H9 (cell line): ENCODE results near the gene LRP5. TPM values are rescaled to one million over a fixed set of nuclear protein-coding genes. Genes with fewer than 3 reads are reported as not detected.

Source experiments
- DNase-seq: peaks from one replicate; pipeline ENCODE4 v3.0.0-alpha.2; 2017
- H2AFZ ChIP-seq: one replicate; pipeline ENCODE4 v1.6.1; 2013; ENCODE audit warnings: mild to moderate bottlenecking, low read length, control low read depth, moderate library complexity
- H2AK5ac ChIP-seq: 2 replicates; pipeline ENCODE4 v1.6.1; 2013; ENCODE audit warnings: low read length, control low read depth, mixed read lengths; ENCODE audit not compliant: insufficient read length
- H2BK120ac ChIP-seq: one replicate; pipeline ENCODE4 v1.6.1; 2013; ENCODE audit warnings: low read depth, mild to moderate bottlenecking, low read length, control low read depth, inconsistent platforms; ENCODE audit not compliant: poor library complexity, severe bottlenecking
- H2BK12ac ChIP-seq: 2 replicates; pipeline ENCODE4 v1.6.1; 2013; ENCODE audit warnings: low read length, control low read depth, mixed read lengths, low read depth; ENCODE audit not compliant: insufficient read length
- H2BK15ac ChIP-seq: 2 replicates; pipeline ENCODE4 v1.6.1; 2013; ENCODE audit warnings: low read depth, low read length, control low read depth
- H2BK20ac ChIP-seq: one replicate; pipeline ENCODE4 v1.6.1; 2013; ENCODE audit warnings: low read depth, mild to moderate bottlenecking, low read length, control low read depth, inconsistent platforms; ENCODE audit not compliant: poor library complexity, severe bottlenecking
- H2BK5ac ChIP-seq: 2 replicates; pipeline ENCODE4 v1.6.1; 2013; ENCODE audit warnings: low read length, control low read depth, mixed read lengths; ENCODE audit not compliant: insufficient read length
- H3K14ac ChIP-seq: 2 replicates; pipeline ENCODE4 v1.6.1; 2013; ENCODE audit warnings: low read length, control low read depth; ENCODE audit not compliant: insufficient read depth
- H3K18ac ChIP-seq: 2 replicates; pipeline ENCODE4 v1.6.1; 2013; ENCODE audit warnings: low read depth, mild to moderate bottlenecking, mixed read lengths, low read length, control low read depth; ENCODE audit not compliant: insufficient read length
- H3K23ac ChIP-seq: 2 replicates; pipeline ENCODE4 v1.6.1; 2013; ENCODE audit warnings: low read length, control low read depth, mixed read lengths, low read depth; ENCODE audit not compliant: insufficient read length
- H3K23me2 ChIP-seq: 2 replicates; pipeline ENCODE4 v1.6.1; 2013; ENCODE audit warnings: low read depth, mild to moderate bottlenecking, mixed read lengths, low read length, control low read depth; ENCODE audit not compliant: insufficient read length, poor library complexity, severe bottlenecking
- H3K27ac ChIP-seq: 2 replicates; pipeline ENCODE4 v1.5.1; 2013; ENCODE audit warnings: low read length, control low read depth, mixed read lengths, low read depth; ENCODE audit not compliant: insufficient read length
- H3K27me3 ChIP-seq: 2 replicates; pipeline ENCODE4 v1.6.1; 2013; ENCODE audit warnings: low read length, control low read depth, inconsistent platforms; ENCODE audit not compliant: insufficient read depth
- H3K4ac ChIP-seq: 2 replicates; pipeline ENCODE4 v1.6.1; 2013; ENCODE audit warnings: low read depth, mild to moderate bottlenecking, control low read depth, inconsistent platforms, low read length, moderate library complexity
- H3K4me1 ChIP-seq: 2 replicates; pipeline ENCODE4 v1.6.1; 2013; ENCODE audit warnings: low read length, control low read depth, inconsistent platforms; ENCODE audit not compliant: insufficient read depth
- H3K4me2 ChIP-seq: 2 replicates; pipeline ENCODE4 v1.6.1; 2013; ENCODE audit warnings: low read length, control low read depth, mixed read lengths; ENCODE audit not compliant: insufficient read length, insufficient read depth
- H3K56ac ChIP-seq: 2 replicates; pipeline ENCODE4 v1.6.1; 2013; ENCODE audit warnings: low read depth, mild to moderate bottlenecking, mixed read lengths, low read length, control low read depth; ENCODE audit not compliant: insufficient read length
- H3K79me1 ChIP-seq: 2 replicates; pipeline ENCODE4 v1.6.1; 2013; ENCODE audit warnings: low read depth, mild to moderate bottlenecking, moderate library complexity, low read length, control low read depth, inconsistent platforms; ENCODE audit not compliant: insufficient read depth, poor library complexity, severe bottlenecking
- H3K79me2 ChIP-seq: 2 replicates; pipeline ENCODE4 v1.6.1; 2013; ENCODE audit warnings: low read length, control low read depth, inconsistent platforms; ENCODE audit not compliant: insufficient read depth
- H3K9ac ChIP-seq: 2 replicates; pipeline ENCODE4 v1.6.1; 2013; ENCODE audit warnings: low read length, control low read depth, mixed read lengths; ENCODE audit not compliant: insufficient read length; ENCODE audit errors: extremely low read depth
- H3K9me3 ChIP-seq: one replicate; pipeline ENCODE4 v1.6.1; 2013; ENCODE audit warnings: low read depth, low read length, inconsistent platforms; ENCODE audit not compliant: control insufficient read depth
- H3T11ph ChIP-seq: one replicate; pipeline ENCODE4 v1.6.1; 2013; ENCODE audit warnings: mild to moderate bottlenecking, low read length, control low read depth, inconsistent platforms
- H4K20me1 ChIP-seq: one replicate; pipeline ENCODE4 v1.6.1; 2013; ENCODE audit not compliant: control insufficient read depth, insufficient read length, insufficient read depth
- H4K5ac ChIP-seq: 2 replicates; pipeline ENCODE4 v1.6.1; 2013; ENCODE audit warnings: low read depth, mild to moderate bottlenecking, mixed read lengths, low read length, control low read depth; ENCODE audit not compliant: insufficient read length
- H4K8ac ChIP-seq: replicated peaks from 2 replicates; pipeline ENCODE4 v1.6.1; 2013; ENCODE audit warnings: low read length, control low read depth, mixed read lengths, low read depth; ENCODE audit not compliant: insufficient read length
- H4K91ac ChIP-seq: 2 replicates; pipeline ENCODE4 v1.6.1; 2013; ENCODE audit warnings: low read depth, mild to moderate bottlenecking, moderate library complexity, mixed read lengths, low read length, control low read depth; ENCODE audit not compliant: insufficient read length
- H3K27ac Mint-ChIP-seq, 3 experiments: 2 replicates in 2 of 3; 3 replicates in 1 of 3; pipeline ENCODE4 v1.8.0; 2020 to 2021; ENCODE audit warnings: mixed read lengths in 3 of 3, mild to moderate bottlenecking in 1 of 3, moderate library complexity in 1 of 3
- H3K27me3 Mint-ChIP-seq: 2 replicates; pipeline ENCODE4 v1.8.0; 2021; ENCODE audit warnings: low read depth, mild to moderate bottlenecking, moderate library complexity, mixed read lengths
- H3K36me3 Mint-ChIP-seq, 3 experiments: 2 replicates in 2 of 3; 3 replicates in 1 of 3; pipeline ENCODE4 v1.8.0; 2020 to 2021; ENCODE audit warnings: low read depth in 3 of 3, mixed read lengths in 3 of 3; ENCODE audit not compliant: insufficient read depth in 1 of 3
- H3K4me1 Mint-ChIP-seq, 2 experiments: 2 replicates each; pipeline ENCODE4 v1.8.0; 2020; ENCODE audit warnings: mixed read lengths in 2 of 2
- H3K4me3 Mint-ChIP-seq, 2 experiments: 2 replicates in 1 of 2; 3 replicates in 1 of 2; pipeline ENCODE4 v1.8.0; 2020 to 2021; ENCODE audit warnings: mild to moderate bottlenecking in 2 of 2, mixed read lengths in 2 of 2, moderate library complexity in 1 of 2
- H3K9me3 Mint-ChIP-seq, 2 experiments: 2 replicates in 1 of 2; 3 replicates in 1 of 2; pipeline ENCODE4 v1.8.0; 2020; ENCODE audit warnings: mild to moderate bottlenecking in 2 of 2, mixed read lengths in 2 of 2, moderate library complexity in 1 of 2
- WGBS: extraction: QIAGEN DNeasy Blood & Tissue Kit; methylation state at CpG from one replicate; pipeline ENCODE4 v1.1.7; 2013; ENCODE audit warnings: missing lambda C conversion rate, low lambda C conversion rate, mixed read lengths; ENCODE audit not compliant: insufficient read length; ENCODE audit errors: extremely low coverage; 5-methylcytosine and 5-hydroxymethylcytosine counted together
- total RNA-seq: library from RNA; stranded (reverse); gene quantifications from 2 replicates; pipeline ENCODE4 v1.2.1, GENCODE V29; 2021
- TF ChIP-seq, protein P1 (sequence below): fragments of 200-600 bp; sonication (generic); conservative IDR thresholded peaks from 3 replicates; pipeline ENCODE4 v1.8.0; 2021; ENCODE audit warnings: antibody characterized with exemption, mild to moderate bottlenecking

Gene LRP5
- total RNA-seq, 1 experiment from 2014 or later = 38.4 TPM

DNA sequence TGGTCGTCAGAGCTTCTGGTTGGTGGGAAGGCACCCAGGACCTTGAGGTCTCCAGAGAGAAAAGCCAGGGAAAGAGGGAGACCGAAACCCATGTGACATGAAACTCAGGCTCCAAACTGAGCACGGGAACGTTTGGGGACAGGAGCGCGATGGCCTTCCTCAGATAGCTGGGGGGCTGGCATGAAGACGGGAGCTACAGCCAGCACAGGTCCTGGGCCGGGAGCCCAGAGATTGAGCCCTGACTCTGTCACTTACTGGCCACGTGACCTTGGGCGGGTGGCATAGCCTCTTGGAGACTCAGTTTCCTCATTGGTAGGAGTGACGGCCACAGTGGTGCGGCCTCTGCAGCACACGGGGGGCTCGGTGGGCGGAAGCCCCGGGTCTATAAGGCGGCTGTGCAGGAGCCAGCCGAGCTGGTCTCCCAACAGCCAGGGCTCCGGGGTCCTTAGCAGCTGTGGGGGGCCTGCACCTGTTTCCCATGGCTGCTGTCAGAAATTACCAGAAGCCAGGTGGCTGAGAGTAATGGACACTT is 111.8 kb downstream of the LRP5 start:
- no peak overlapping the region for H2AFZ ChIP-seq
- no peak overlapping the region for H2BK120ac ChIP-seq
- Mint-ChIP-seq H3K36me3 (peaks cover 25 to 58% (median 44%) of the 10 kb centered on the region in 3 experiments; a peak in 6 of 7 replicates), H3K4me1 (no peaks in the 10 kb centered on the region), H3K27ac (peak overlapping the region in 2 of 3 experiments; percentile 74 to 89; a peak in 3 of 7 replicates), H3K9me3 (peaks cover 2 to 7% of the 10 kb centered on the region in 2 experiments; a peak in 4 of 5 replicates), H3K4me3 (no peak overlapping the region), H3K27me3 (no peaks in the 10 kb centered on the region)
- H3K14ac ChIP-seq = no peak overlapping the region; the same call in 1 of the 2 replicates
- H2BK15ac ChIP-seq = no peak overlapping the region
- H3K27ac ChIP-seq = no peak overlapping the region
- H3K4me2 ChIP-seq = no peak overlapping the region
- no peaks in the 10 kb centered on the region for H3K27me3 ChIP-seq
- H4K20me1 ChIP-seq = no peaks in the 10 kb centered on the region
- H2BK12ac ChIP-seq = no peak overlapping the region
- H3K56ac ChIP-seq = no peak overlapping the region
- no peak for DNase-seq
- H3K79me1 ChIP-seq = no peaks in the 10 kb centered on the region
- H4K5ac ChIP-seq = no peak overlapping the region
- H3K9ac ChIP-seq = no peak overlapping the region
- no peak overlapping the region for H3K23ac ChIP-seq
- H2BK5ac ChIP-seq = no peak overlapping the region
- H3K4me1 ChIP-seq = no peaks in the 10 kb centered on the region
- no peak overlapping the region for H2AK5ac ChIP-seq
- H3K79me2 ChIP-seq = no peaks in the 10 kb centered on the region
- H3K23me2 ChIP-seq = no peaks in the 10 kb centered on the region
- no CpG with 5 or more reads among the region's 19 CpGs for WGBS
- TF ChIP-seq, protein P1, sequence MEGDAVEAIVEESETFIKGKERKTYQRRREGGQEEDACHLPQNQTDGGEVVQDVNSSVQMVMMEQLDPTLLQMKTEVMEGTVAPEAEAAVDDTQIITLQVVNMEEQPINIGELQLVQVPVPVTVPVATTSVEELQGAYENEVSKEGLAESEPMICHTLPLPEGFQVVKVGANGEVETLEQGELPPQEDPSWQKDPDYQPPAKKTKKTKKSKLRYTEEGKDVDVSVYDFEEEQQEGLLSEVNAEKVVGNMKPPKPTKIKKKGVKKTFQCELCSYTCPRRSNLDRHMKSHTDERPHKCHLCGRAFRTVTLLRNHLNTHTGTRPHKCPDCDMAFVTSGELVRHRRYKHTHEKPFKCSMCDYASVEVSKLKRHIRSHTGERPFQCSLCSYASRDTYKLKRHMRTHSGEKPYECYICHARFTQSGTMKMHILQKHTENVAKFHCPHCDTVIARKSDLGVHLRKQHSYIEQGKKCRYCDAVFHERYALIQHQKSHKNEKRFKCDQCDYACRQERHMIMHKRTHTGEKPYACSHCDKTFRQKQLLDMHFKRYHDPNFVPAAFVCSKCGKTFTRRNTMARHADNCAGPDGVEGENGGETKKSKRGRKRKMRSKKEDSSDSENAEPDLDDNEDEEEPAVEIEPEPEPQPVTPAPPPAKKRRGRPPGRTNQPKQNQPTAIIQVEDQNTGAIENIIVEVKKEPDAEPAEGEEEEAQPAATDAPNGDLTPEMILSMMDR = no peak
- H3T11ph ChIP-seq = no peak overlapping the region
- H3K18ac ChIP-seq = no peak overlapping the region
- no peak overlapping the region for H3K4ac ChIP-seq
- H2BK20ac ChIP-seq = no peak overlapping the region
- no peak overlapping the region for H4K8ac ChIP-seq
- H4K91ac ChIP-seq = no peak overlapping the region
- H3K9me3 ChIP-seq = peaks cover 3% of the 10 kb centered on the region
